Prostate gland (tissue), 2 donors: ENCODE data around the gene FMN1. TPM values are rescaled to one million over a fixed set of nuclear protein-coding genes. Genes with fewer than 3 reads are reported as not detected.

Experiments
- DNase-seq: peaks from one replicate; pipeline ENCODE4 v3.0.0-alpha.2; 2019; ENCODE audit warnings: low spot score
- H3K27ac ChIP-seq, 2 donors: fragments of 200-600 bp; sonication (generic); 2 replicates each; pipeline ENCODE4 v1.5.1; 2017 to 2019
- H3K27me3 ChIP-seq: fragments of 200-600 bp; sonication (generic); replicated peaks from 2 replicates; pipeline ENCODE4 v1.5.1; 2019; ENCODE audit not compliant: insufficient read depth
- H3K36me3 ChIP-seq, 2 donors: fragments of 200-600 bp; sonication (generic); 1 replicate in 1 of 2; 2 replicates in 1 of 2; pipeline versions ENCODE4 v1.5.1 to v1.8.1; 2017 to 2019
- H3K4me1 ChIP-seq: fragments of 200-600 bp; sonication (generic); replicated peaks from 2 replicates; pipeline ENCODE4 v1.5.1; 2019
- H3K4me3 ChIP-seq, 2 donors: fragments of 200-600 bp; sonication (generic); 2 replicates each; pipeline ENCODE4 v1.5.1; 2017 to 2019
- H3K9me3 ChIP-seq: fragments of 200-600 bp; sonication (generic); 2 replicates; pipeline ENCODE4 v1.5.1; 2017
- CTCF ChIP-seq, 4 experiments: fragments of 200-600 bp in 2 of 4; fragments of 450-650 bp in 2 of 4; sonication (generic) in 2 of 4; IDR thresholded peaks; 1 replicate in 3 of 4; 2 replicates in 1 of 4; pipeline ENCODE4 v1.5.1; 2016 to 2019; ENCODE audit warnings: antibody characterized with exemption in 4 of 4, mild to moderate bottlenecking in 2 of 4, moderate library complexity in 2 of 4
- POLR2A ChIP-seq: fragments of 450-650 bp; IDR thresholded peaks from one replicate; pipeline ENCODE4 v1.6.1; 2016; ENCODE audit warnings: antibody characterized with exemption, mild to moderate bottlenecking
- POLR2AphosphoS5 ChIP-seq: sonication (generic); formaldehyde crosslinking; IDR thresholded peaks from one replicate; pipeline ENCODE4 v1.6.1; 2017; ENCODE audit warnings: antibody characterized with exemption
- WGBS: methylation state at CpG from one replicate; pipeline ENCODE4 v1.1.5; 2018; 5-methylcytosine and 5-hydroxymethylcytosine counted together
- intact Hi-C: fragments of 100-400 bp; cut with DNase I; formaldehyde crosslinking; loops from one replicate; pipeline ENCODE4 v1.14.2; 2022
- total RNA-seq, 2 donors: library from RNA; depleted of rRNA; stranded (reverse); fragments of >200 nt; gene quantifications; one replicate each; pipeline ENCODE4 v1.1.0, GENCODE V29; 2016

Gene FMN1
- total RNA-seq, 2 donors from 2014 or later = 7.1 to 32.5 TPM

GRCh38 chr15:33179874-33180273 is 14.6 kb downstream of the FMN1 start:
- Histone ChIP-seq H3K27ac (no peak overlapping the region), H3K9me3 (no peaks in the 10 kb centered on the region), H3K36me3 (no peaks in the 10 kb centered on the region), H3K4me3 (no peak overlapping the region), H3K27me3 (no peaks in the 10 kb centered on the region), H3K4me1 (no peaks in the 10 kb centered on the region)
- intact Hi-C loops = no loop called here
- no peak for TF ChIP-seq CTCF (IDR thresholded peaks at IDR 0.05)
- TF ChIP-seq POLR2AphosphoS5 = no peak
- TF ChIP-seq POLR2A = no peak
- WGBS = 87% methylated on average over 5 of the region's 5 CpGs
- no peak for DNase-seq

GRCh38 chr15:33171202-33171601 is 23.3 kb downstream of the FMN1 start:
- Histone ChIP-seq H3K4me1 (no peaks in the 10 kb centered on the region), H3K36me3 (no peaks in the 10 kb centered on the region), H3K27ac (no peak overlapping the region), H3K27me3 (no peaks in the 10 kb centered on the region), H3K9me3 (no peaks in the 10 kb centered on the region), H3K4me3 (no peak overlapping the region)
- TF ChIP-seq POLR2AphosphoS5 = no peak
- no peak for TF ChIP-seq CTCF (IDR thresholded peaks at IDR 0.05)
- TF ChIP-seq POLR2A = no peak
- intact Hi-C loops = no loop called here
- WGBS = 93% methylated on average over 2 of the region's 2 CpGs
- DNase-seq = no peak

- Histone ChIP-seq H3K27ac (no peak overlapping the region), H3K4me3 (no peak overlapping the region), H3K36me3 (no peaks in the 10 kb centered on the region), H3K9me3 (no peaks in the 10 kb centered on the region), H3K4me1 (no peaks in the 10 kb centered on the region), H3K27me3 (no peaks in the 10 kb centered on the region)
- 90% methylated on average over 3 of the region's 3 CpGs for WGBS
- TF ChIP-seq POLR2AphosphoS5 (no peak), CTCF (IDR thresholded peaks at IDR 0.05) (no peak), POLR2A (no peak)
- DNase-seq = no peak
- intact Hi-C loops = no loop called here
Measured at GRCh38 chr15:33169625-33170024, 24.9 kb downstream of the FMN1 start.

- no peaks in the 10 kb centered on the region for H3K9me3 ChIP-seq
- H3K27ac ChIP-seq = no peak overlapping the region
- WGBS = 77% methylated on average over 2 of the region's 2 CpGs
- no peak for DNase-seq
- intact Hi-C loops = no loop called here
- no peaks in the 10 kb centered on the region for H3K27me3 ChIP-seq
- H3K4me1 ChIP-seq = no peaks in the 10 kb centered on the region
- TF ChIP-seq CTCF (IDR thresholded peaks at IDR 0.05) (no peak), POLR2A (no peak), POLR2AphosphoS5 (no peak)
- no peak overlapping the region for H3K4me3 ChIP-seq
- H3K36me3 ChIP-seq = no peaks in the 10 kb centered on the region
Measured at GRCh38 chr15:33168444-33168843, 26.1 kb downstream of the FMN1 start.

- no peaks in the 10 kb centered on the region for H3K27me3 ChIP-seq
- H3K4me1 ChIP-seq = no peaks in the 10 kb centered on the region
- TF ChIP-seq POLR2AphosphoS5 = no peak
- no peak for TF ChIP-seq POLR2A
- TF ChIP-seq CTCF (IDR thresholded peaks at IDR 0.05) = no peak
- no peaks in the 10 kb centered on the region for H3K9me3 ChIP-seq
- no peaks in the 10 kb centered on the region for H3K36me3 ChIP-seq
- H3K4me3 ChIP-seq = no peak overlapping the region
- H3K27ac ChIP-seq = no peak overlapping the region
- 93% methylated on average over 3 of the region's 3 CpGs for WGBS
- intact Hi-C loops = no loop called here
- no peak for DNase-seq
Measured at GRCh38 chr15:33163816-33164215, 30.7 kb downstream of the FMN1 start.
